IPS DF 19.7 (cell line): ENCODE results near the gene RHOV.

ENCODE experiments used
- DNase-seq: peaks from one replicate; pipeline ENCODE4 v3.0.0-alpha.2; 2013; ENCODE audit warnings: low read depth, low spot score

The RHOV gene

GRCh38 chr15:40845511-40846284 lies 28.3 kb downstream of the RHOV start:
- no peak for DNase-seq

- no peak for DNase-seq
These were observed 29.0 kb downstream of the RHOV start for GRCh38 chr15:40845036-40845435.

- no peak for DNase-seq
These were observed 29.4 kb downstream of the RHOV start for GRCh38 chr15:40844696-40845030.

- no peak for DNase-seq
These were observed 29.9 kb downstream of the RHOV start, which contains the start of gene SPINT1 for GRCh38 chr15:40843885-40844695. SPINT1 (plus strand) TSS chr15:40844048; CDS start chr15:40844555, 507 bp downstream.

GRCh38 chr15:40843261-40843884 lies 30.7 kb downstream of the RHOV start:
- DNase-seq, result no peak

GRCh38 chr15:40841741-40842140 lies 32.3 kb downstream of the RHOV start:
- no peak for DNase-seq

- no peak for DNase-seq
These were observed 35.3 kb downstream of the RHOV start for GRCh38 chr15:40838756-40839155.

- DNase-seq, result no peak
These were observed 38.0 kb downstream of the RHOV start for GRCh38 chr15:40836020-40836419.

- no peak for DNase-seq
These were observed 41.1 kb downstream of the RHOV start for GRCh38 chr15:40832903-40833302.

GRCh38 chr15:40831861-40832260 lies 42.2 kb downstream of the RHOV start:
- no peak for DNase-seq

GRCh38 chr15:40830884-40831283 lies 43.1 kb downstream of the RHOV start:
- DNase-seq, result no peak

- no peak for DNase-seq
These were observed 44.9 kb downstream of the RHOV start for GRCh38 chr15:40829115-40829514.

GRCh38 chr15:40828447-40829036 lies 45.5 kb downstream of the RHOV start, which contains the start of gene PPP1R14D:
PPP1R14D (minus strand) TSS chr15:40828708; CDS start chr15:40828641, 67 bp downstream.
- no peak for DNase-seq

GRCh38 chr15:40826423-40827075 lies 47.5 kb downstream of the RHOV start:
- DNase-seq, result no peak

- DNase-seq, result no peak
These were observed 48.2 kb downstream of the RHOV start for GRCh38 chr15:40825661-40826422.

- DNase-seq, result no peak
These were observed 50.3 kb downstream of the RHOV start for GRCh38 chr15:40823572-40824343.
